Retinal pigment epithelial cell (primary cell): ENCODE data around the gene FOXB2.

Source experiments
- DNase-seq: peaks from one replicate; pipeline ENCODE4 v3.0.0-alpha.2; 2010; ENCODE audit warnings: low read depth
- H3K4me3 ChIP-seq: 2 replicates; pipeline ENCODE4 v1.5.1; 2011; ENCODE audit warnings: mild to moderate bottlenecking, low read length, control low read depth, moderate library complexity
- TF ChIP-seq, protein P1 (sequence below): conservative IDR thresholded peaks from 2 replicates; pipeline ENCODE4 v1.5.1; 2011; ENCODE audit warnings: low read depth, low read length, control low read depth, inconsistent platforms

Gene FOXB2

DNA sequence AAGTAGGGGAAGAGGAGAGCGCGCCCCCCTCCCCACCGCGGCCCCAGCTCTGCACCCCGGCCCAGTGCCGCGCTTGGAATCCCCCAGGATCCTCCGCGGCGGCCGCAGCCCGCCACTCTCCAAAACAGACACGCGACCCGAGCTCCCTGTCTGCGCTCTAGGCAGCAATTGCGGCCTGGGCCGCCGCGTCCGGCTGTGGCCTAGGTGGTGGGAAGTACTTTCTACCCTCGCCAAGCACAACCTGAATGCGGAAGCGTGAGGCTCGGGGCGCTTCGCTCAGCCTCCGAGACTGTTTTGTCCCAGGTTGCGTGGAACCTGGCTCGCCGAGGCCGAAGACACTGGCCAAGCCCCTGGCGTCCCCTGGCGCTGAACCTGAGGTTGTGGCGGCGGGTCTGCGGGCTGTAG is 3.3 kb upstream of the FOXB2 start:
- no peak overlapping the region for H3K4me3 ChIP-seq
- DNase-seq, result no peak
- TF ChIP-seq, protein P1, sequence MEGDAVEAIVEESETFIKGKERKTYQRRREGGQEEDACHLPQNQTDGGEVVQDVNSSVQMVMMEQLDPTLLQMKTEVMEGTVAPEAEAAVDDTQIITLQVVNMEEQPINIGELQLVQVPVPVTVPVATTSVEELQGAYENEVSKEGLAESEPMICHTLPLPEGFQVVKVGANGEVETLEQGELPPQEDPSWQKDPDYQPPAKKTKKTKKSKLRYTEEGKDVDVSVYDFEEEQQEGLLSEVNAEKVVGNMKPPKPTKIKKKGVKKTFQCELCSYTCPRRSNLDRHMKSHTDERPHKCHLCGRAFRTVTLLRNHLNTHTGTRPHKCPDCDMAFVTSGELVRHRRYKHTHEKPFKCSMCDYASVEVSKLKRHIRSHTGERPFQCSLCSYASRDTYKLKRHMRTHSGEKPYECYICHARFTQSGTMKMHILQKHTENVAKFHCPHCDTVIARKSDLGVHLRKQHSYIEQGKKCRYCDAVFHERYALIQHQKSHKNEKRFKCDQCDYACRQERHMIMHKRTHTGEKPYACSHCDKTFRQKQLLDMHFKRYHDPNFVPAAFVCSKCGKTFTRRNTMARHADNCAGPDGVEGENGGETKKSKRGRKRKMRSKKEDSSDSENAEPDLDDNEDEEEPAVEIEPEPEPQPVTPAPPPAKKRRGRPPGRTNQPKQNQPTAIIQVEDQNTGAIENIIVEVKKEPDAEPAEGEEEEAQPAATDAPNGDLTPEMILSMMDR, result no peak

DNA sequence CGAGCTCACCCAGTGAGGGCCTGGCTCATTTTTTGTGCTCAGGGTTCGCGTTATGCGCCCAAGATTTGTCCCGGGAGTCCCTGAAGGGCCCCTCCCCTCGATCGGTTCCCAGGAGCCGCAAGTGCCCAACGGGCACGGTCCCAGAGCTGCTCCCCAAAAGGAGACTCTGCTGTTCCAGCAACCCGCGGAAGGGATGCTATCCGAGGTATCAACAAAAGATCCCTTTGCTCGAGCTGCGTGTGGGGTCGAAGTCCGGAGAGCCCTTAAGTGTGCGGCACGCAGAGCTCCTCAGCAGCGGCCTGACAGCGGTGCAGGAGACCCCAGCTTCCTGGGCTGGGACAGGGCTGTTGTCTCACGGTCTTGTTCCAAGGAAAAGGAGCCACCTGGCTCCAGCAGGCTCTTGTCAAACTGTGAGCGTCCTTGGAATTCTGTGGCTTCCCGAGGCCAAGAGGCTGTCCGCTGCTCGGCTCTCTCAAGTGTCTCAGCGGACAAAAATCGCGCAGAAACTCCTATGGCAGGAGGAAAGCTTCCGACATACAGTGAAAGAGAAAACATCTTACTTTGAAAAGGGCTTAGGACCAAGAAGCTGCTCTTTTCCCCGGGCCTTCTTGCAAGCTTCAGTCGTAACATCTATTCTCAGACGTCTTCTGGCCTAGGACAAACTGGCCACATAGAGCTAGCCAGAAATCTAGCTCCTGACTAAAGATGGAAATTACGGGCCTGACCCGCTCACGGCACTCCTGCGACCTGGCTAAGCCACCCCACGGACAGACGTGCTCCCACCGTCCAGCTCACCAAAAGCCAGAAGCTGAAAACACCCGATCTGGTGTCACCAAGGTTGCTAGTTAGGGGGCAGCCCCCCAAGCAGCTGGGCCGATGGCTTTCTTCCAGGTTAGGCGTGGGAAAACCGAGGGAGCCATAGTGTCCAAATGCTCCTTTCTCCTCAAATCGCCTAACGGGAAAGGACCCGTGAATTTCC is 2.6 kb upstream of the FOXB2 start:
- TF ChIP-seq, protein P1, result no peak
- no peak for DNase-seq
- H3K4me3 ChIP-seq, result no peak overlapping the region

DNA sequence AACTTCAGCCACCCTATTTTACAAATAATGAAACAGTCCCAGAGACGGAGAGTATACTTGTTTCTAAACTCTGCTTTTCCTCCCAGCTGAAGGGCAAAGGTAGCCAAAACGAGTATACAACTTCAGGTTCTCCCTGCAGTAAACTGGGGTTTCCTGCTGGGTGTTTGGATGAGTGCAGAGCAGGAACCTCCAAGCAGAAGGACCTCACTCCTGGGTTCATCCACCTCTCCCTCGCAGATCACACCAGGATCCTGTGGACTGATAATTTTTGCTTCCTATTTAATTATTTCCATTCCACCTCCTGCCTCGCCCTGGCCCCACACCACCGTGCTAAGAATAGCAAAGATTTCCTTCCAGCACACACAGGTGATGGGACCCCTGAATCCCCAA is 2.0 kb upstream of the FOXB2 start:
- DNase-seq, result no peak
- H3K4me3 ChIP-seq, result no peak overlapping the region
- TF ChIP-seq, protein P1, result no peak

DNA sequence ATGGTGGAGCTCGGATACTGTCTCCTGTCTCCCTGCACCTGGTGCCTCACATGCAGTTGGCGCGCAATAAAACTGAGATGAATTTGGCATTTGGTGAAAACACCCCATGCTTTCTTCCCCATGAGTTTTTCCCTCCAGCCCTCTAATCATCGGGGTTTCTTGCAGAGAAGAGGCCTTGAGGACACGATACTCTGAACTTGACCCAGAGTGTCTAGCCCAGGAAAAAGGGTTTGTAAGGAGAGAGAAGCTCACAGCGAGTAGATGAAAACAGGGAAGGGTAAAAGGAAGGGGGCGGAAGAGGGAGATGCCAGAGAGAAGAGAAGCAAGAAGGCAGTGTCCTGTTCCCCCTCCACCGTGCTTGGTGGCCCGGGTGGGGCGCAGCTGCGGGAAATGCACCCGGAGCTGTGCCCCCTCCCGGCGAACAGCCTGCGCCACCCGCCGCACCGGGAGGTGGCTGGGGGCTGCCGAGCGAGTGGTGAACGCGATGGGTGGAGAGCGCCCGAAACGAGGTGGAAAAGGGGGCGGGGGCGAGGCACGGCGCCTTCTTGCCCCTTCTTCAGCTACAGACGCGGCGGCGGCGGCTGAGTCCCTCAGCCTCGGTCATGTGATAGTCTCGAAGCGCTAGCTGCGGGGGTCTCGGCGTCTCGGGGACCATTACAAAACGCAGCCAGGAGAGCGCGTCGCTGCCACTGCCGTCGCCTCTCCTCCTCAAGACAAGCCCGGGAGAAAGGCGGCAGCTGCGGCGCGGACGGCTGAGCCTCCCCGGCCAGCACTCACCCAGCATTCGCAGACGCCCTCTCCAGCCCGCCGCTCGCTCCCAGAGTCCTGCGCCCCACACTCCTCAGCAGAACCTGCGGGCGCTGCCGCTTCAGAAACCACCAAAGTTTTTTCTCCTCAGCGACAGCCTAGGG is 1.1 kb upstream of the FOXB2 start:
- DNase-seq, result no peak
- H3K4me3 ChIP-seq, result no peak overlapping the region
- TF ChIP-seq, protein P1, result no peak

DNA sequence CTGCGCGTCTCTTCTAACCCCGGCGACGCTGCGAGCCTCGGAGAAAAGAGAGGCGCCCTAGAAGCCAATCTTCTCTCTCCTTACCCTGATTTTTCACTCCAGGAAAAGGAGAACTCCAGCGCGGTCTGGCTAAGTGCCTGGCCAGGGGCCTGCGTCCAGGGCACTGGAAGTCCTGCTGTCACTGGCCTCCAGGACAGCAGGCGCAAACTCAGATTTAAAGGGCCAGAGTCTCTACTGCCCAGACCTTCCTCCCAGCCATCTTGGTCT is 553 bp upstream of the FOXB2 start:
- TF ChIP-seq, protein P1, result no peak
- no peak overlapping the region for H3K4me3 ChIP-seq
- DNase-seq, result no peak

DNA sequence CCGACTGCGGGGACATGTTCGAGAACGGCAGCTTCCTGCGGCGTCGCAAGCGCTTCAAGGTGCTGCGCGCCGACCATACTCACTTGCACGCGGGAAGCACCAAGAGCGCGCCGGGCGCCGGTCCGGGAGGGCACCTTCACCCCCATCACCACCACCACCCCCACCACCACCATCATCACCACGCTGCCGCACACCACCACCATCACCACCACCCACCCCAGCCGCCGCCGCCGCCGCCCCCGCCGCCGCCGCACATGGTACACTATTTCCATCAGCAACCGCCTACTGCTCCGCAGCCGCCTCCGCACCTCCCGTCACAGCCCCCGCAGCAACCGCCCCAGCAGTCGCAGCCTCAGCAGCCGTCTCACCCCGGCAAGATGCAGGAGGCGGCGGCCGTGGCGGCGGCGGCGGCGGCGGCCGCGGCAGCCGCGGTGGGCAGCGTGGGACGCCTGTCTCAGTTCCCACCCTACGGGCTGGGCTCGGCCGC is 514 bp downstream of the FOXB2 start:
- no peak overlapping the region for H3K4me3 ChIP-seq
- DNase-seq, result no peak
- TF ChIP-seq, protein P1, result no peak
